SU-DHL-6 (cell line): ENCODE measurements around the gene PCSK9.

Source experiments
- EZH2phosphoT487 ChIP-seq: fragments of 200-600 bp; sonication (generic), shearing (Covaris generic); conservative IDR thresholded peaks from 2 replicates; pipeline ENCODE4 v1.6.1; 2018; ENCODE audit warnings: mild to moderate bottlenecking, antibody characterized with exemption, low read length, moderate library complexity, mixed read lengths
- TF ChIP-seq, protein P1 (sequence below): fragments of 200-600 bp; sonication (generic); IDR thresholded peaks from one replicate; pipeline ENCODE4 v1.5.1; 2017; ENCODE audit warnings: antibody characterized with exemption, mild to moderate bottlenecking, low read length, moderate library complexity; ENCODE audit not compliant: insufficient read depth, poor library complexity, severe bottlenecking

- TF ChIP-seq, protein P1, sequence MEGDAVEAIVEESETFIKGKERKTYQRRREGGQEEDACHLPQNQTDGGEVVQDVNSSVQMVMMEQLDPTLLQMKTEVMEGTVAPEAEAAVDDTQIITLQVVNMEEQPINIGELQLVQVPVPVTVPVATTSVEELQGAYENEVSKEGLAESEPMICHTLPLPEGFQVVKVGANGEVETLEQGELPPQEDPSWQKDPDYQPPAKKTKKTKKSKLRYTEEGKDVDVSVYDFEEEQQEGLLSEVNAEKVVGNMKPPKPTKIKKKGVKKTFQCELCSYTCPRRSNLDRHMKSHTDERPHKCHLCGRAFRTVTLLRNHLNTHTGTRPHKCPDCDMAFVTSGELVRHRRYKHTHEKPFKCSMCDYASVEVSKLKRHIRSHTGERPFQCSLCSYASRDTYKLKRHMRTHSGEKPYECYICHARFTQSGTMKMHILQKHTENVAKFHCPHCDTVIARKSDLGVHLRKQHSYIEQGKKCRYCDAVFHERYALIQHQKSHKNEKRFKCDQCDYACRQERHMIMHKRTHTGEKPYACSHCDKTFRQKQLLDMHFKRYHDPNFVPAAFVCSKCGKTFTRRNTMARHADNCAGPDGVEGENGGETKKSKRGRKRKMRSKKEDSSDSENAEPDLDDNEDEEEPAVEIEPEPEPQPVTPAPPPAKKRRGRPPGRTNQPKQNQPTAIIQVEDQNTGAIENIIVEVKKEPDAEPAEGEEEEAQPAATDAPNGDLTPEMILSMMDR = no peak
- TF ChIP-seq EZH2phosphoT487 = no peak
These were observed 5.5 kb downstream of the PCSK9 start for GRCh38 chr1:55044617-55045397.
